GM21381 (cell line): Measurements from ENCODE around the gene NCKAP5.
"Not testable (repeated sequence)": the region's sequence is repeated elsewhere in the genome, so short reads cannot be mapped to it uniquely, and the experiment has no call there.

ENCODE experiments used
- ATAC-seq: cut with Tn5 transposase; IDR thresholded peaks from one replicate; pipeline ENCODE4 v1.9.1; 2021; ENCODE audit warnings: mild to moderate bottlenecking, moderate library complexity; ENCODE audit not compliant: unreplicated experiment

The NCKAP5 gene

DNA sequence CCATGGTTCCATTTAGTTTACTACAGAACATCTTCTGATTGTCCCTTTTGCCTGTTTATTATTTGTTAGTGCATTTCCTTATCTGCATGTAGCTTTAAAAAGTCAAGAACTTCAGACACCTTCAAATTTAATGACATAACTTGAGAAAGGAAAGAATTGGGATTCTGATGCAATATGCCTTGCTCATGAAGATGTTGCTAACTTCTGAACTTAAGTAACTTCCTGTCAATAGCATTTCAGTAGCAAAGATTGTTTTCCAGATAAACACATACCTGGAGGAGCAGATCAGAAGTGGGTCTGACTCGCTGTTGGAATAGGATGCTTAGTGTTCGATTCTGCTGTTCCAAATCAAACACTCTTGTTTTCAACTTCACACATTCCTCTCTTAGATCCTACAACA is 708.0 kb downstream of the NCKAP5 start:
- no peak for ATAC-seq

GRCh38 chr2:132859590-132859989 is 708.7 kb downstream of the NCKAP5 start:
- ATAC-seq: no peak

GRCh38 chr2:132857319-132857718 is 710.9 kb downstream of the NCKAP5 start:
- no peak for ATAC-seq

DNA sequence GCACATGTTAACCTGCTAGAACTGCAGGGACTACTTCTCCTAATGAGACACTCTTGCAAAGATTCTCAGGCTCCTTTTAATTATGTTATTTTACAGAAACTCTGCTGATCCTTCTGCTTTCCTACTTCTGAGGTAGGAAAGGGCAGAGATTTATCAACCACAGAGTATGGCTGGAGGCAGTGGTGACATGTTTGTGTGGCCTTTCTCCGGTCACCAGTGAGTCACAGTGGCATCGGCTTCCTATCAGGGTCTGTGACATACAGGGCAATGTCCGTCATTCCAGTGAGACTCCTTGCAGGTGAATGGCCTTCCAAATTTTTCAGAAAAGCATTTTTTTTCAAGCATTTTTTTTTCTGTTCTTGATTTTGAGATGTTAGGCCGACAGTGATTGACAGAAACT is 717.6 kb downstream of the NCKAP5 start:
- no peak for ATAC-seq

- ATAC-seq: no peak
Measured at GRCh38 chr2:132849118-132849517, 719.1 kb downstream of the NCKAP5 start.

GRCh38 chr2:132845339-132845738 is 722.9 kb downstream of the NCKAP5 start:
- ATAC-seq: no peak

DNA sequence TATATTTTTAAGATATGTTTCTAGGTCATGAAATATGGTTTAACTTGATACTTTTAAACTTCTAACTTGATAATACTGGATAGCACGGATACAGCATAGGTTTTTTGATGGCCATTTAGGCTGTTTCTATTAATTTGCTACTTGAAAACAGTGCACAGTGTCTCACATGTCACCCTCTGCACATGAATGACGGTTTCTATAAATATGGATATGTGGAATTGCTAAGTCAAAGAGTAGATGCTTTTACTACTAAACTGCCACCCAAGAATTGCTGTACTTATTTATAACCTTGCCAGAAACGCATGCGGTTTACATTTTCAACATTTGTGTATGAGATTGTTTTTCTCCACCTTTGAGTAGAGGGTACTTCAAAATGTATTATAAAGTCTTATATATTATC is 723.7 kb downstream of the NCKAP5 start:
- no peak for ATAC-seq

- no peak for ATAC-seq
Measured at GRCh38 chr2:132837769-132838168, 730.5 kb downstream of the NCKAP5 start.

DNA sequence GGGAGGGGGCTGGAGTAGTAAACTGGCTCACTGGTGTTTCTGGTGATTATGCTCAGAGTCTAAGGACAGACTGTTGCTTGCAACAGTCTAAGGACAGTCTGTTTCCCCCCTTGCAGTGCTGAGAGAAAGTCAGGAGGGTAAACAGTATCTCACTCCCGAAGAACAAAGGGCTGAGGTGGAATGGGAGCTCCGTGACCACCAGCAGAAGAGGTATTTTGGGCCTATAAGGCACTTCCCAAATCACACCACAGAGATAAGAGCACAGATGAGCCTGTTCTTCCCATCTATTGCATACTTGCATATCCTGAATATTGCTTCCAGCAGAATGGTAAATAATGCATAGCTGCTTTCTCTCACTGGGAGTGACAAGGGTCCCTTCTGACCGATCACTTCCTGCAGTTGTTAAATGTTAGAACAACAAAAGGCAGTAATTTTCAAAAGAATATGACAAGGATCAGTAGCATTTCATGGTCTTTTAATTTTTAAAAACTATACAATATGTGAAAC is 737.9 kb downstream of the NCKAP5 start:
- ATAC-seq: no peak

DNA sequence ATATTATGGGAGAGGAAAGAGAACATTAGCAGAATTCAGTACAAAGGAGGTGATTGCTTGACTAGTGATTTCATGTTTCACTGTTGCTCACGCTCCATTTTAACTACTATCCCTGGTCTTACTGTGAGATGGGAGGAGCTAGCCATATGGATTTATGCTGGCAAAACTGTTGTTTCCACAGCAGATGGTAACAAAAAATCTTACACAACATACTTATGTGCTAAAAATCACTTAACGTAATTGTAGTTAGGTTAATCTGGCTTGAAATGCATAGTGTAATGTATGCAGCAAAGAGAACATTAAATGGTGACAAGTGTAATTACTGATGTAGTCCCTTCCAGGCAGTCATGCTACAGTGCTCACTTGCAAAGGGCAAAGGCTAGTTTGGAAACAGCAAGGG is 742.7 kb downstream of the NCKAP5 start:
- no peak for ATAC-seq

GRCh38 chr2:132824716-132825115 is 743.5 kb downstream of the NCKAP5 start:
- ATAC-seq: no peak

GRCh38 chr2:132816234-132816633 is 752.0 kb downstream of the NCKAP5 start:
- no peak for ATAC-seq

DNA sequence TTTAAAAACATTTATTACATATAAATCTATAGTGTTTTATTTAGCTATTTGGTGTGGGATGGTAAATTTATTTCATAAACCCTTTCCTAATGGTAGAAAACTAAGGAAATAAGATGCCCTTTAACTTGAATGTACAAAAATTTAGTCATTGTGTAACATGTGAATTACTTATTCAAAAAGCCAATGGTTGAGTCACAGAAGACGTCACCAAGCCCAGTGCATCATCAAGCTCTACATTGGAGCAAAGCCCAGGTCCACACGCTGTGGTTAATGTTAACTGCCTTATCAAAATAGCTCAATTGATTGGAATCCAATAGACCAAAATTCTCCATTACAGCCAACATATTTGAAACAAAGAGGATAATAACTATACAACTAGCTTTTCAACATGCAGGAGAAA is 752.7 kb downstream of the NCKAP5 start:
- ATAC-seq: no peak

DNA sequence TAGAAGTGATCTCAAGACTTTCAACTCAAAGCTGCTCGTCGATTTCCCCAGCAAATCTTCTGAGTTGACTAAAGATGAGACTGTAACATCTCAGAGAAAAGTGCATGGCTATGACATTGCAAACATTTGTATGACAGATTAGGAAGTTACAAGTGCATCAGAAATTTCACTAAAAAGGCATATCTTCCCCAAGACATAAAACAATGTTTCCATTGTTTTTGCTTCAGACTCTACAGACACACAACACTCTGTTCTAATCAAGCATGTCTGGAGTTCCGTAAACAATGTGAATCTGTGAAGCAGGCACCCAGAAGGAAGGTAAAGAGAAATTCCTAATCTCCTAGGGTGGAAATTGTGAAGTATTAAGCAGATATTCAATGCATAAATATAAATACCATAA is 753.6 kb downstream of the NCKAP5 start:
- no peak for ATAC-seq

- ATAC-seq: no peak
Measured at GRCh38 chr2:132813422-132813821, 754.8 kb downstream of the NCKAP5 start.

GRCh38 chr2:132811148-132811915 is 756.9 kb downstream of the NCKAP5 start:
- ATAC-seq: no peak

- ATAC-seq: not testable (repeated sequence)
Measured at GRCh38 chr2:132809962-132810361, 758.3 kb downstream of the NCKAP5 start.

DNA sequence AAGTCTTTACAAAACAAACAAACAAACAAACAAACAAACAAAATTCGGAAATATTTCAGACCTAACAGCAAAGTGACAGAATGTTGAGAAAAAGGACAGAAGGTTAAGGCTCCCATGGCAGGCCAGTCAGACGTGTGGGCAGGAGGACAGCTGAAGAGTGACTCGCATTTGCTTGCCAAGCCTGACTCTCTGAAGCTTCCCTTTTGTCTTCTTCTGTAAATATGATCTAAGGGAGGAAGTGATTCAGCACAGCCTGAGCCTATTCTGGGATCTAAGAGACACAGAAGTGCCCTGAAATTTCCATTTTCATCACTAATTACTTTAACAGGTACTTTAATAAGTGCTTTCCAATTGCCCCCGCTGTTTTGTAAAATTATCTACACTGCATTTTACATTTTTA is 764.2 kb downstream of the NCKAP5 start:
- ATAC-seq: no peak

GRCh38 chr2:132798341-132798740 is 769.9 kb downstream of the NCKAP5 start:
- ATAC-seq: no peak

- no peak for ATAC-seq
Measured at GRCh38 chr2:132797556-132797955, 770.7 kb downstream of the NCKAP5 start.

DNA sequence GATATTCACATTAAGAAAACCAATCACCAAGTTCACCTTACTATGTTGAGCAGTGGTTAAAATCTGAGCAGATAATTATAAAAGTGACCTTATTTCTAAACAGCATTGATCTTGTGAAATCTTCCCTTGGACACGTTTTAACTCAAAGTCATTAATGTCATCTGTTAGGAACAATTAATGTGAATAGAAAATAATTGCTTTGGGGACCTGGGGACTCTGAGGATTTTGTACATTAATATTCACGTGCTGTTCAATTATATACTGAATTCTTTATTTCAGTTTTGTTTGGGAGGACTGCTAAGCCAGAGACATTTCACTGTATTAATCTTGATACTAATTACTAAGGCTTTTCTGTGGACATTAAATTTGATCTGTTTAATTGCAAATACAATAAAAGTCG is 771.2 kb downstream of the NCKAP5 start:
- no peak for ATAC-seq

GRCh38 chr2:132795220-132795619 is 773.0 kb downstream of the NCKAP5 start:
- ATAC-seq: no peak

DNA sequence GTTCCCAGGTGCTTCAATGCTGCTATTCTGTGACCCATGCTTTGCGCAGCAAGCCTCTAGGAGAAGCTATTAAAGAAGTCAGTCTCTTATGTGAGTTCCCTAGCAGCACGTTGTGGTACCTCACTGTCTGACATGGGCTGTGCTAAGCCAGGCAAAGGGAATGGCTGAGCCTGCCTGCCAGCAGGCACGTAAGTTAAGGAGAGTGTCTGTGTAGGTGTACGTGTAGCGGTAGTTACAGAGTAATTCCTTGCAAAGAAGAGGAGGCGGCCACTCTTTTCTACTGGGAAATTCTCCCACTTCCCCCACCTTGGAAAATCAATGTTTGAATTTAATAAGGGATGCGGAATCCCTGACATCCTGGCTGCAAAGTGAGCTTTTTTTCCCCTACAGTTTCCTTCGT is 774.7 kb downstream of the NCKAP5 start:
- ATAC-seq: no peak
